CD4-positive, alpha-beta memory T cell (primary cell): ENCODE data around the gene ZNF398. TPM values are rescaled to one million over a fixed set of nuclear protein-coding genes. Genes with fewer than 3 reads are reported as not detected.
A peak's percentile ranks its signal among the peaks of the same experiment; 100 is the strongest.

Experiments used
- CTCF ChIA-PET: fragments of 350-600 bp; sonication (Branson Sonifier 250); formaldehyde crosslinking; loops from one replicate; lab custom pipeline; 2021; ENCODE audit warnings: inconsistent platforms; ENCODE audit not compliant: partially characterized antibody; lab: Charles Lee
- POLR2A ChIA-PET: fragments of 350-600 bp; sonication (Branson Sonifier 250); formaldehyde crosslinking; loops from one replicate; lab custom pipeline; 2021; ENCODE audit not compliant: partially characterized antibody; lab: Charles Lee
- DNase-seq, 5 donors: peaks; one replicate each; pipeline versions ENCODE4 v3.0.0 to v3.0.0-alpha.2; 2020 to 2022; ENCODE audit warnings: mixed read lengths in 1 of 5
- H3K27ac ChIP-seq: one replicate; pipeline ENCODE4 v1.7.0; 2013; ENCODE audit warnings: low read depth, low read length
- H3K27me3 ChIP-seq: 2 replicates; pipeline ENCODE4 v1.7.0; 2013; ENCODE audit warnings: mild to moderate bottlenecking, low read length, moderate library complexity; ENCODE audit not compliant: insufficient read depth
- H3K36me3 ChIP-seq: 2 replicates; pipeline ENCODE4 v1.7.0; 2013; ENCODE audit warnings: mild to moderate bottlenecking, low read length, moderate library complexity; ENCODE audit not compliant: insufficient read depth
- H3K4me1 ChIP-seq: 2 replicates; pipeline ENCODE4 v1.7.0; 2013; ENCODE audit warnings: mild to moderate bottlenecking, low read length, moderate library complexity; ENCODE audit not compliant: insufficient read depth
- H3K4me3 ChIP-seq, 2 donors: one replicate each; pipeline ENCODE4 v1.7.0; 2013; ENCODE audit warnings: low read length in 2 of 2, mild to moderate bottlenecking in 1 of 2
- H3K9me3 ChIP-seq, 2 donors: one replicate each; pipeline ENCODE4 v1.7.0; 2013; ENCODE audit warnings: low read length in 2 of 2, control low read depth in 1 of 2; ENCODE audit not compliant: control insufficient read depth in 1 of 2
- H3K27ac Mint-ChIP-seq, 7 donors: one replicate each; pipeline ENCODE4 v1.8.0; 2020 to 2021; ENCODE audit warnings: mixed read lengths in 7 of 7, mild to moderate bottlenecking in 6 of 7, inconsistent platforms in 3 of 7, moderate library complexity in 3 of 7
- H3K27me3 Mint-ChIP-seq, 2 donors: one replicate each; pipeline ENCODE4 v1.8.0; 2020 to 2021; ENCODE audit warnings: mixed read lengths in 2 of 2
- H3K36me3 Mint-ChIP-seq, 2 donors: one replicate each; pipeline ENCODE4 v1.8.0; 2020 to 2021; ENCODE audit warnings: mixed read lengths in 2 of 2, inconsistent platforms in 1 of 2, mild to moderate bottlenecking in 1 of 2
- H3K4me1 Mint-ChIP-seq, 4 donors: one replicate each; pipeline ENCODE4 v1.8.0; 2020 to 2021; ENCODE audit warnings: mixed read lengths in 4 of 4, mild to moderate bottlenecking in 1 of 4
- H3K4me3 Mint-ChIP-seq, 8 donors: one replicate each; pipeline ENCODE4 v1.8.0; 2020 to 2021; ENCODE audit warnings: mixed read lengths in 8 of 8, mild to moderate bottlenecking in 7 of 8, moderate library complexity in 6 of 8, inconsistent platforms in 3 of 8
- H3K9me3 Mint-ChIP-seq, 8 donors: one replicate each; pipeline ENCODE4 v1.8.0; 2020 to 2021; ENCODE audit warnings: mixed read lengths in 8 of 8, mild to moderate bottlenecking in 5 of 8, inconsistent platforms in 3 of 8, moderate library complexity in 1 of 8
- intact Hi-C: fragments of 100-400 bp; cut with micrococcal nuclease; formaldehyde crosslinking; loops from one replicate; pipeline ENCODE4 v1.15.1; 2023
- polyA plus RNA-seq, 2 donors: library from polyadenylated mRNA; unstranded; fragments of 300-500 nt; fragmentation: Illumina TruSeq; gene quantifications; one replicate each; pipeline ENCODE4 v1.2.3, GENCODE V29; 2021
- total RNA-seq, 2 experiments: library from RNA; stranded (reverse); gene quantifications; one replicate each; pipeline ENCODE4 v1.2.3, GENCODE V29; 2021

Gene ZNF398
- total and polyA plus RNA-seq, 4 experiments from 2014 or later, result 7.5 to 28.4 (median 20.4) TPM

- CTCF ChIA-PET, result no interaction called here
- no peaks in the 10 kb centered on the region for H3K9me3 ChIP-seq
- H3K4me1 ChIP-seq, result peaks cover 5% of the 10 kb centered on the region
- H3K36me3 ChIP-seq, result peaks cover 56% of the 10 kb centered on the region
- POLR2A ChIA-PET, result no interaction called here
- no peak overlapping the region for H3K4me3 Mint-ChIP-seq
- peaks cover 55 to 82% of the 10 kb centered on the region in 2 donors for H3K36me3 Mint-ChIP-seq
- peaks cover 5 to 11% (median 10%) of the 10 kb centered on the region in 4 donors for H3K4me1 Mint-ChIP-seq
- H3K27ac ChIP-seq, result no peak overlapping the region
- no peaks in the 10 kb centered on the region for H3K27me3 Mint-ChIP-seq
- H3K27ac Mint-ChIP-seq, result peak overlapping the region in 2 of 7 donors; percentile 25 to 52
- no peak for DNase-seq
- H3K9me3 Mint-ChIP-seq, result no peaks in the 10 kb centered on the region
- intact Hi-C loops, result no loop called here
- no peaks in the 10 kb centered on the region for H3K27me3 ChIP-seq
- H3K4me3 ChIP-seq, result no peak overlapping the region
These were observed 66.9 kb downstream of the ZNF398 start for GRCh38 chr7:149214020-149214720.

GRCh38 chr7:149216402-149216801 is 69.1 kb downstream of the ZNF398 start:
- Mint-ChIP-seq H3K36me3 (peaks cover 51 to 76% of the 10 kb centered on the region in 2 donors), H3K9me3 (no peaks in the 10 kb centered on the region), H3K4me1 (peaks cover 0 to 3% (median under 1%) of the 10 kb centered on the region in 4 donors), H3K27ac (peak overlapping the region in 1 of 7 donors; percentile 19), H3K27me3 (no peaks in the 10 kb centered on the region), H3K4me3 (no peak overlapping the region)
- Histone ChIP-seq H3K4me3 (no peak overlapping the region), H3K4me1 (no peaks in the 10 kb centered on the region), H3K27me3 (no peaks in the 10 kb centered on the region), H3K36me3 (peaks cover 46% of the 10 kb centered on the region), H3K27ac (no peak overlapping the region), H3K9me3 (no peaks in the 10 kb centered on the region)
- ChIA-PET POLR2A (no interaction called here), CTCF (no interaction called here)
- DNase-seq, result no peak
- intact Hi-C loops, result no loop called here

GRCh38 chr7:149217570-149217969 is 70.3 kb downstream of the ZNF398 start:
- no peak overlapping the region for H3K27ac ChIP-seq
- Mint-ChIP-seq H3K36me3 (peaks cover 52 to 75% of the 10 kb centered on the region in 2 donors), H3K27ac (peak overlapping the region in 3 of 7 donors; percentile 52 to 91 (median 72)), H3K27me3 (no peaks in the 10 kb centered on the region), H3K4me3 (peak overlapping the region in 1 of 8 donors; percentile 57), H3K9me3 (no peaks in the 10 kb centered on the region), H3K4me1 (peaks cover 0 to 3% (median under 1%) of the 10 kb centered on the region in 4 donors)
- no peaks in the 10 kb centered on the region for H3K27me3 ChIP-seq
- H3K9me3 ChIP-seq, result no peaks in the 10 kb centered on the region
- H3K4me3 ChIP-seq, result no peak overlapping the region
- intact Hi-C loops, result no loop called here
- DNase-seq, result no peak
- H3K4me1 ChIP-seq, result no peaks in the 10 kb centered on the region
- H3K36me3 ChIP-seq, result peaks cover 42% of the 10 kb centered on the region
- CTCF ChIA-PET, result interaction anchor here (0.8 kb wide), 1 partner anchor 22 kb away, joined by 4 read pairs; the partner anchor contains the start of gene ZNF282
- POLR2A ChIA-PET, result no interaction called here

- no peak for DNase-seq
- peak overlapping the region in 2 of 7 donors; percentile 39 to 66 for H3K27ac Mint-ChIP-seq
- CTCF ChIA-PET, result interaction anchor here (0.7 to 1.5 kb wide), 4 partner anchors 24 to 203 kb away, joined by 3 read pairs; partner anchors contain the start of genes ZNF282 and ZNF398
- no peaks in the 10 kb centered on the region for H3K4me1 ChIP-seq
- no peaks in the 10 kb centered on the region for H3K27me3 ChIP-seq
- peaks cover 31% of the 10 kb centered on the region for H3K36me3 ChIP-seq
- peaks cover 48 to 72% of the 10 kb centered on the region in 2 donors for H3K36me3 Mint-ChIP-seq
- no peak overlapping the region for H3K27ac ChIP-seq
- H3K27me3 Mint-ChIP-seq, result no peaks in the 10 kb centered on the region
- H3K9me3 ChIP-seq, result no peaks in the 10 kb centered on the region
- POLR2A ChIA-PET, result no interaction called here
- no peaks in the 10 kb centered on the region for H3K9me3 Mint-ChIP-seq
- peaks cover 0 to 3% (median under 1%) of the 10 kb centered on the region in 4 donors for H3K4me1 Mint-ChIP-seq
- intact Hi-C loops, result no loop called here
- H3K4me3 ChIP-seq, result no peak overlapping the region
- H3K4me3 Mint-ChIP-seq, result no peak overlapping the region
These were observed 71.5 kb downstream of the ZNF398 start for GRCh38 chr7:149218469-149219420.

GRCh38 chr7:149220534-149220933 is 73.3 kb downstream of the ZNF398 start:
- H3K4me1 ChIP-seq, result no peaks in the 10 kb centered on the region
- Mint-ChIP-seq H3K36me3 (peaks cover 50 to 62% of the 10 kb centered on the region in 2 donors), H3K4me1 (peaks cover 0 to 3% (median under 1%) of the 10 kb centered on the region in 4 donors), H3K9me3 (no peaks in the 10 kb centered on the region), H3K27me3 (no peaks in the 10 kb centered on the region), H3K4me3 (no peak overlapping the region), H3K27ac (no peak overlapping the region)
- H3K36me3 ChIP-seq, result peaks cover 17% of the 10 kb centered on the region
- no peak for DNase-seq
- ChIA-PET POLR2A (no interaction called here), CTCF (no interaction called here)
- intact Hi-C loops, result no loop called here
- no peaks in the 10 kb centered on the region for H3K9me3 ChIP-seq
- H3K27ac ChIP-seq, result no peak overlapping the region
- H3K4me3 ChIP-seq, result no peak overlapping the region
- H3K27me3 ChIP-seq, result no peaks in the 10 kb centered on the region

- no peaks in the 10 kb centered on the region for H3K9me3 ChIP-seq
- H3K4me3 Mint-ChIP-seq, result no peak overlapping the region
- no peaks in the 10 kb centered on the region for H3K4me1 ChIP-seq
- no peaks in the 10 kb centered on the region for H3K4me1 Mint-ChIP-seq
- H3K27ac ChIP-seq, result no peak overlapping the region
- H3K36me3 ChIP-seq, result peaks cover 5% of the 10 kb centered on the region
- no peak overlapping the region for H3K4me3 ChIP-seq
- no peak overlapping the region for H3K27ac Mint-ChIP-seq
- POLR2A ChIA-PET, result no interaction called here
- peaks cover 44% of the 10 kb centered on the region in 2 donors for H3K36me3 Mint-ChIP-seq
- CTCF ChIA-PET, result no interaction called here
- no peaks in the 10 kb centered on the region for H3K9me3 Mint-ChIP-seq
- DNase-seq, result no peak
- intact Hi-C loops, result no loop called here
- no peaks in the 10 kb centered on the region for H3K27me3 ChIP-seq
- no peaks in the 10 kb centered on the region for H3K27me3 Mint-ChIP-seq
These were observed 75.9 kb downstream of the ZNF398 start for GRCh38 chr7:149223176-149223575.

- Mint-ChIP-seq H3K4me1 (peaks cover 0 to under 1% (median 0%) of the 10 kb centered on the region in 4 donors), H3K27ac (no peak overlapping the region), H3K4me3 (no peak overlapping the region), H3K27me3 (no peaks in the 10 kb centered on the region), H3K36me3 (peaks cover 38 to 40% of the 10 kb centered on the region in 2 donors), H3K9me3 (no peaks in the 10 kb centered on the region)
- intact Hi-C loops, result no loop called here
- no peak overlapping the region for H3K4me3 ChIP-seq
- CTCF ChIA-PET, result no interaction called here
- POLR2A ChIA-PET, result no interaction called here
- H3K9me3 ChIP-seq, result no peaks in the 10 kb centered on the region
- peaks cover 5% of the 10 kb centered on the region for H3K36me3 ChIP-seq
- DNase-seq, result no peak
- H3K27ac ChIP-seq, result no peak overlapping the region
- H3K27me3 ChIP-seq, result no peaks in the 10 kb centered on the region
- H3K4me1 ChIP-seq, result no peaks in the 10 kb centered on the region
These were observed 76.5 kb downstream of the ZNF398 start for GRCh38 chr7:149223761-149224160.
